Middle frontal gyrus (tissue), 1 donor: ENCODE measurements around the gene LRRC3B.
A peak's percentile ranks its signal among the peaks of the same experiment; 100 is the strongest.

Experiments used
- DNase-seq: peaks from one replicate; pipeline ENCODE4 v3.0.0-alpha.2; 2015; ENCODE audit warnings: low spot score; ENCODE audit errors: extremely low spot score

LRRC3B gene

GRCh38 chr3:26630669-26631389 is 8.3 kb downstream of the LRRC3B start:
- no peak for DNase-seq

- DNase-seq = no peak
Observed at GRCh38 chr3:26631390-26631738, 8.8 kb downstream of the LRRC3B start.

- no peak for DNase-seq
Observed at GRCh38 chr3:26634601-26635000, 12.0 kb downstream of the LRRC3B start.

- no peak for DNase-seq
Observed at GRCh38 chr3:26636096-26636727, 13.6 kb downstream of the LRRC3B start.

- no peak for DNase-seq
Observed at GRCh38 chr3:26637698-26638097, 15.1 kb downstream of the LRRC3B start.

GRCh38 chr3:26638113-26638512 is 15.5 kb downstream of the LRRC3B start:
- DNase-seq = no peak

- no peak for DNase-seq
Observed at GRCh38 chr3:26639339-26639738, 16.8 kb downstream of the LRRC3B start.

- no peak for DNase-seq
Observed at GRCh38 chr3:26647078-26647477, 24.5 kb downstream of the LRRC3B start.

GRCh38 chr3:26648461-26648860 is 25.9 kb downstream of the LRRC3B start:
- DNase-seq = no peak

- DNase-seq = peak; percentile 26
Observed at GRCh38 chr3:26652164-26652563, 29.6 kb downstream of the LRRC3B start.

GRCh38 chr3:26653811-26654425 is 31.3 kb downstream of the LRRC3B start:
- DNase-seq = no peak

GRCh38 chr3:26655231-26655630 is 32.7 kb downstream of the LRRC3B start:
- no peak for DNase-seq

GRCh38 chr3:26657348-26657976 is 34.9 kb downstream of the LRRC3B start:
- no peak for DNase-seq

- DNase-seq = no peak
Observed at GRCh38 chr3:26668171-26668570, 45.6 kb downstream of the LRRC3B start.

GRCh38 chr3:26668696-26669095 is 46.1 kb downstream of the LRRC3B start:
- no peak for DNase-seq

- DNase-seq = no peak
Observed at GRCh38 chr3:26675336-26675735, 52.8 kb downstream of the LRRC3B start.

GRCh38 chr3:26681632-26682031 is 59.1 kb downstream of the LRRC3B start:
- no peak for DNase-seq

GRCh38 chr3:26682406-26682805 is 59.8 kb downstream of the LRRC3B start:
- no peak for DNase-seq

- DNase-seq = no peak
Observed at GRCh38 chr3:26683902-26684301, 61.3 kb downstream of the LRRC3B start.

- no peak for DNase-seq
Observed at GRCh38 chr3:26687466-26687865, 64.9 kb downstream of the LRRC3B start.

- no peak for DNase-seq
Observed at GRCh38 chr3:26699553-26699952, 77.0 kb downstream of the LRRC3B start.

GRCh38 chr3:26703519-26703918 is 80.9 kb downstream of the LRRC3B start:
- DNase-seq = no peak
